ENCODE measurements around the gene SLCO3A1.

SLCO3A1 gene

GRCh38 chr15:91887921-91888373 is 34.4 kb downstream of the SLCO3A1 start:
- no peak for TF ChIP-seq CTCF (IDR thresholded peaks at IDR 0.05; ENCODE audit: low read depth, low read length)
- DNase-seq (ENCODE audit: extremely low read depth, low read depth): no peak

DNA sequence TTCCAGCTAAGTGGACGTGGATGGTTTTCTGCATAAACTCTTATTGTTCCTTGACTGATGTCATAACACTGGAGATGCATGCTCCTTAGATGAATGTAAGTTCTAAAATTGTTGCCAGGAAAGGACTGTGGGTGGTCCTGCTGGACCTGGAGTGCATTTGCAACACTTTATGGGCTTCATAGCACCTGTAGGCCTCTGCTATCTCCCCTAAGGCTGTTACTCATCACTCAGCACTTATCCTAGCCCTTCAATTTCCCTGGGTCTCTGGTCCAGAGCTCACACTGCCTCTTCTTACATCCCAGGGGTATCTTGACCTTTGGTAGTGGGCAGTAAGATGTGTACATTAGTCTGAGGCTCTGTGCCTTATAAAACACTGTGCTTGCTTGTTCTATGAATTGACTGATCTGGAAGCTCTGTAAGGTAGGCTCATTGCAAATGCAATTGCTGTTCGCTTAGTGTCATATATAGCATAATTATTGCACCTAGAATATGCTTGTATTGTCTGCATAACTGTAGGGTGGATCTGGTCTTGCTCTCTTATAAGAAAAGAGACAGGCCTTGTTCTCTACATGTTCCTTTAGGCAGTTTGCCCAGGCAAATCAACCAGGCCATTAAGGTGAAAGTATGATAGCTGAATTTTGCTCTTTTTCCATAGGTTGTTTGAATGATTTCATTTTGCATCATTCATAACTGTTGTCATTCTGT is 35.8 kb downstream of the SLCO3A1 start:
- TF ChIP-seq CTCF (IDR thresholded peaks at IDR 0.05; ENCODE audit: low read depth, low read length): no peak
- DNase-seq (ENCODE audit: extremely low read depth, low read depth): no peak

- no peak for DNase-seq (ENCODE audit: extremely low read depth, low read depth)
- TF ChIP-seq CTCF (IDR thresholded peaks at IDR 0.05; ENCODE audit: low read depth, low read length): no peak
Observed at GRCh38 chr15:91890614-91891013, 37.1 kb downstream of the SLCO3A1 start.

DNA sequence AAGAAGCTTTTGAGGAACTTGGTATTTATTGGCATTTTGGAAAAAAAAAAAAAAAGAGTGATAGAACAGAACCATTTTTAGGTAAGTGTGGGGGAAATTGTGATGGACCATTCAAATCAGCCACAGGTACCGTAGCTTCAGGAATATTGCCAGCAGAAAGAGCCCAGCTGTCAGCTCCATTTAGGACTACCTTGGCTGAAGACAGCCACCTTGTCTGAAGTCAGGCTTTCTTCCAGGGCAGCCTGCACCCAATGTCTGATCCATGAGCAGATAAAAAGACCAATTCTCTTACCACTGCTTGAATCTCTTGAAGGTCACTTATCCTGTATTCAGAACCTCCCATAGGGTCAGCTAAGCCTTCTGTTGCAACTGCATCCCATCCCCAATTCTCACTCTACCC is 37.6 kb downstream of the SLCO3A1 start:
- TF ChIP-seq CTCF (IDR thresholded peaks at IDR 0.05; ENCODE audit: low read depth, low read length): no peak
- DNase-seq (ENCODE audit: extremely low read depth, low read depth): no peak

DNA sequence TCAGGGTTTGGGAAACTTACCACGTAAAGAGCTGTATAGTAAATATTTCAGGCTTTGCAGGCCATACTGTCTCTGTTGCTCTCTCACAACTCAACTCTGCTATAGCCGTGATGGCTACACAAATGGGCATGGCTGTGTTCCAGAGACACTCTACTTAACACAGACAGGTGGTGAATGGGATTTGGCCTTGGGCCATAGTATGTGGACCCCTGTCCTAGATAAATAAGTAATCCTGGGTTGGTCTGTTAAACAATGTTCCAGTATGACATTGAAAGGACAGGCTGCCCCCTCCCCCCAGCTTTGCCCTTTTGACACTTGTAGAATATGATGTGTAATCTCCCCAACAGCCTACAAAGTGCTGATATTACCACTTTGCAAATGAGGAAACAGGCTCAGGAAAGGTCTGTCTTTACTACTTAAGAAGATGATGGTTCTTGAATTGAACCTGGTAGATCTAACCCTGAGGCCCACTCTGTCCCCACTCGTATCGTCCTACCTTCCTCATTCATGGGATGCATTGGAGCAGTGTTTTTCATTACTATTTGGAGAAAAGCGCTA is 38.4 kb downstream of the SLCO3A1 start:
- no peak for DNase-seq (ENCODE audit: extremely low read depth, low read depth)
- TF ChIP-seq CTCF (IDR thresholded peaks at IDR 0.05; ENCODE audit: low read depth, low read length): no peak

DNA sequence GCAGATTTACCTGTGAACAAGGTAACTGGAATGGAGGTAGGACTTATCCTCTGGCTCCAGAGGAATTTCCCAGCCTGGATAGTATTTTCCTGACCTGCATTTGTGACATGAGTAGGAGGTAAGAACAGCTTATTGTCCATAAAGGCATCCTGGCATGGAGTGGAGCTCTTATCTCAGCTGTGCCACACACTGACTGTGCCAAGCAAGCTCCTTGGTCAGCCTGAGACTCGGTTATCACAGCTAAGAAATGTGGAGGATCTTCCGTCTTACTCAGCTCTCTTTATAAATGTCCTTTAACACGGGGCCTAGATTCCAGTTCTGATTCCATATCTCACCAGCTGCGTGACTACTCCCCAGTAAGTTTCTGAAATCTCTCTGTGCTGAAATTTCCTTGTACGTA is 38.9 kb downstream of the SLCO3A1 start:
- no peak for TF ChIP-seq CTCF (IDR thresholded peaks at IDR 0.05; ENCODE audit: low read depth, low read length)
- no peak for DNase-seq (ENCODE audit: extremely low read depth, low read depth)

DNA sequence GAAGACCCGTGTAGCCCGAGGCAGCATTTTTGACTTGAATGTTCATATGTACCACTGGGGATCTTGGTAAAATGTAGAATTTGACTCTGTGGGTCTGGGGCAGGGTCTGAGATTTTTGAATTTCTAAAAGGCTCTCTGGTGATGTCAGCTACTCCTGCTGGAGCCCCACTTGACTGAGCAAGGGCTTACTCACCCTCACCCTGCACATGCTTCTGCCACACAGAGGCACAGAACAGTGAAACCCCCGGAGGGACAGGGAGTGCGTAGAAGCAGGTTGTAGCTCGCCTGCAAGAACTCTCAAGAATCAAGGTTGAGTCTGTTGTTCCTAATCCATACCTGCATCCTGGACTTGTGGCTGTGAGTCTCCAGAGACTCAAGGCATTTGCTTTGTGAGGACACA is 41.1 kb downstream of the SLCO3A1 start:
- DNase-seq (ENCODE audit: extremely low read depth, low read depth): no peak
- TF ChIP-seq CTCF (IDR thresholded peaks at IDR 0.05; ENCODE audit: low read depth, low read length): no peak

Measured in AG09319 (cell line).